K562 (cell line): Measurements from ENCODE around the gene BGN. TPM values are rescaled to one million over a fixed set of nuclear protein-coding genes. Genes with fewer than 3 reads are reported as not detected.

Experiments
- ATAC-seq: fragments of 200-7000 bp; cut with Tn5 transposase; 3 replicates; pipeline ENCODE4 v1.9.1; 2020; ENCODE audit warnings: moderate library complexity
- BruUV-seq: library from RNA; stranded (reverse); fragments of 400-500 nt; replicated peaks from 2 replicates; lab custom pipeline; 2021; lab: Mats Ljungman, UMichigan
- CTCF ChIA-PET: fragments of 300-600 bp; formaldehyde crosslinking; extraction: SDS; loops from one replicate; lab custom pipeline; 2021; ENCODE audit warnings: low intra/inter-chr PET ratio; lab: Yijun Ruan, JAX
- POLR2A ChIA-PET: fragments of 300-600, 350-650 bp; sonication (Branson Sonifier 250); formaldehyde crosslinking; extraction: SDS; loops from one replicate; lab custom pipeline; 2021; ENCODE audit warnings: antibody characterized with exemption, inconsistent platforms; lab: Yijun Ruan, JAX
- DNase-seq, 4 experiments: peaks; one replicate each; pipeline versions ENCODE4 v3.0.0 to v3.0.0-alpha.2; 2011 to 2018; ENCODE audit warnings: low spot score in 3 of 4, mixed read lengths in 3 of 4; ENCODE audit errors: extremely low read depth in 1 of 4
- FAIRE-seq: peaks from 2 replicates; lab custom pipeline; 2011; peaks lifted over from hg19 to GRCh38; lab: Jason Lieb, UNC
- H2AFZ ChIP-seq: 2 replicates; pipeline ENCODE4 v1.6.0; 2011; ENCODE audit warnings: low read depth, low read length, control low read depth, inconsistent platforms
- H3K27ac ChIP-seq: fragments of 200-600 bp; 3 replicates; pipeline ENCODE4 v1.8.0; 2011; ENCODE audit warnings: low read depth, mild to moderate bottlenecking, control low read depth, inconsistent platforms, low read length, moderate library complexity, mixed read lengths; ENCODE audit errors: extremely low read depth
- H3K27me3 ChIP-seq, 2 experiments: fragments of 300-600 bp in 1 of 2; 2 replicates in 1 of 2; 3 replicates in 1 of 2; pipeline versions ENCODE4 v1.6.0 to v1.8.0; 2011; ENCODE audit warnings: inconsistent platforms in 2 of 2, low read length in 2 of 2, mild to moderate bottlenecking in 1 of 2, mixed read lengths in 1 of 2, moderate library complexity in 1 of 2; ENCODE audit not compliant: control insufficient read depth in 2 of 2, insufficient read depth in 2 of 2
- H3K36me3 ChIP-seq: fragments of 300-600 bp; 3 replicates; pipeline ENCODE4 v1.8.0; 2011; ENCODE audit warnings: mild to moderate bottlenecking, low read length, inconsistent platforms; ENCODE audit not compliant: control insufficient read depth, insufficient read depth
- H3K4me1 ChIP-seq, 2 experiments: fragments of 200-600 bp in 1 of 2; replicated peaks in 1 of 2; 2 replicates in 1 of 2; 3 replicates in 1 of 2; pipeline versions ENCODE4 v1.5.1 to v1.8.0; 2011; ENCODE audit warnings: inconsistent platforms in 2 of 2, low read length in 2 of 2, mild to moderate bottlenecking in 1 of 2, mixed read lengths in 1 of 2, moderate library complexity in 1 of 2; ENCODE audit not compliant: control insufficient read depth in 2 of 2, insufficient read depth in 2 of 2
- H3K4me2 ChIP-seq: 2 replicates; pipeline ENCODE4 v1.6.1; 2011; ENCODE audit warnings: low read length, control low read depth, inconsistent platforms, mixed read lengths; ENCODE audit not compliant: insufficient read depth
- H3K4me3 ChIP-seq: fragments of 200-600 bp; sonication (generic), shearing (Covaris generic); 2 replicates; pipeline ENCODE4 v1.5.1; 2016; ENCODE audit warnings: control low read depth, inconsistent platforms
- H3K79me2 ChIP-seq: fragments of 200-600 bp; 3 replicates; pipeline ENCODE4 v1.8.0; 2011; ENCODE audit warnings: low read length, inconsistent platforms; ENCODE audit not compliant: control insufficient read depth, insufficient read depth
- H3K9ac ChIP-seq, 2 experiments: 2 replicates each; pipeline versions ENCODE4 v1.6.0 to v1.6.1; 2011; ENCODE audit warnings: low read depth in 2 of 2, low read length in 2 of 2, control low read depth in 1 of 2, inconsistent platforms in 1 of 2, mild to moderate bottlenecking in 1 of 2, mixed read lengths in 1 of 2; ENCODE audit not compliant: insufficient read depth in 1 of 2
- H3K9me1 ChIP-seq: one replicate; pipeline ENCODE4 v1.6.0; 2011; ENCODE audit warnings: inconsistent platforms, mild to moderate bottlenecking, low read length, moderate library complexity; ENCODE audit not compliant: control insufficient read depth, insufficient read depth
- H3K9me3 ChIP-seq: replicated peaks from 2 replicates; pipeline ENCODE4 v1.5.1; 2011; ENCODE audit warnings: low read depth, low read length, inconsistent platforms; ENCODE audit not compliant: control insufficient read depth, insufficient read depth
- H4K20me1 ChIP-seq: replicated peaks from 2 replicates; pipeline ENCODE4 v1.6.1; 2011; ENCODE audit warnings: low read length, inconsistent platforms, mixed read lengths; ENCODE audit not compliant: control insufficient read depth, insufficient read depth
- HDAC3 ChIP-seq: fragments of 450-650 bp; IDR thresholded peaks from 2 replicates; pipeline ENCODE4 v1.6.1; 2018; ENCODE audit warnings: borderline replicate concordance, mild to moderate bottlenecking, moderate library complexity; ENCODE audit not compliant: partially characterized antibody
- IFI16 ChIP-seq: fragments of 250-450 bp; sonication (Bioruptor Pico); IDR thresholded peaks from 2 replicates; pipeline ENCODE4 v2.1.2; 2022; ENCODE audit warnings: mild to moderate bottlenecking, inconsistent platforms
- NBN ChIP-seq: fragments of 450-650 bp; IDR thresholded peaks from 2 replicates; pipeline ENCODE4 v1.6.1; 2016; ENCODE audit warnings: low read depth, mild to moderate bottlenecking
- NFE2L1 ChIP-seq: fragments of 450-650 bp; IDR thresholded peaks from 2 replicates; pipeline ENCODE4 v1.6.1; 2016; ENCODE audit warnings: missing genetic modification characterization, low read depth, mild to moderate bottlenecking, missing compliant biosample characterization, moderate library complexity, borderline replicate concordance
- NFIC ChIP-seq: fragments of 450-650 bp; IDR thresholded peaks from 2 replicates; pipeline ENCODE4 v1.6.1; 2017; ENCODE audit warnings: mild to moderate bottlenecking, inconsistent platforms
- NONO ChIP-seq, 2 experiments: fragments of 200-400 bp in 1 of 2; fragments of 450-650 bp in 1 of 2; formaldehyde crosslinking in 1 of 2; IDR thresholded peaks; 2 replicates each; pipeline ENCODE4 v1.6.1; 2017; ENCODE audit warnings: low read depth in 2 of 2, mild to moderate bottlenecking in 2 of 2, moderate library complexity in 2 of 2, low read length in 1 of 2
- PHF20 ChIP-seq: fragments of 450-650 bp; IDR thresholded peaks from 2 replicates; pipeline ENCODE4 v1.6.1; 2018; ENCODE audit not compliant: partially characterized antibody
- ZBTB8A ChIP-seq: fragments of 450-650 bp; IDR thresholded peaks from 2 replicates; pipeline ENCODE4 v1.6.1; 2018; ENCODE audit warnings: mild to moderate bottlenecking, moderate library complexity; ENCODE audit not compliant: partially characterized antibody
- ZNF143 ChIP-seq: sonication (generic); formaldehyde crosslinking; IDR thresholded peaks from 2 replicates; pipeline ENCODE4 v1.9.0; 2022; ENCODE audit warnings: mild to moderate bottlenecking, missing genetic modification reagents
- ZNF551 ChIP-seq: fragments of 250-450 bp; sonication (Bioruptor Pico); IDR thresholded peaks from 2 replicates; pipeline ENCODE4 v1.5.0; 2021; ENCODE audit warnings: mild to moderate bottlenecking, moderate library complexity
- WGBS: fragments of 100-300 bp; shearing (Covaris generic); methylation state at CpG from one replicate; pipeline ENCODE4 v1.1.6; 2016; ENCODE audit warnings: low coverage, mixed read lengths; ENCODE audit not compliant: insufficient coverage; ENCODE audit errors: missing lambda C conversion rate; 5-methylcytosine and 5-hydroxymethylcytosine counted together
- in situ Hi-C: fragments of 300-500 bp; cut with MboI; formaldehyde crosslinking; loops from 4 replicates; pipeline ENCODE4 v1.15.0; 2018; ENCODE audit warnings: inconsistent platforms, mixed read lengths
- intact Hi-C: fragments of 100-400 bp; cut with micrococcal nuclease; formaldehyde crosslinking; loops from 2 replicates; pipeline ENCODE4 v1.14.2; 2022
- polyA plus RNA-seq, 8 experiments: library from polyadenylated mRNA; depleted of rRNA in 4 of 8; stranded (reverse) in 5 of 8; unstranded in 3 of 8; fragments of >200 nt; fragmentation: Nextera tagmentation in 2 of 8; fragmentation: Illumina TruSeq in 1 of 8; extraction: Ambion mirVana in 2 of 8; extraction: Trizol in 1 of 8; gene quantifications; 2 replicates each; pipeline versions ENCODE4 v1.2.1 to v1.2.3, GENCODE V29; 2011 to 2014; ENCODE audit warnings: inconsistent platforms in 1 of 8, missing spikeins in 1 of 8
- total RNA-seq, 7 experiments: library from RNA; depleted of rRNA in 6 of 7; stranded (reverse); fragments of >200 nt in 6 of 7; fragmentation: Illumina TruSeq in 2 of 7; extraction: Trizol in 2 of 7; gene quantifications; 2 replicates each; pipeline versions ENCODE4 v1.2.1 to v1.2.3, GENCODE V29; 2011 to 2021; ENCODE audit warnings: low replicate concordance in 1 of 7
- TF ChIP-seq, protein P1 (sequence below), 2 experiments: fragments of 450-650 bp; formaldehyde crosslinking in 1 of 2; IDR thresholded peaks; 2 replicates each; pipeline versions ENCODE4 v1.4.0 to v1.6.1; 2014 to 2020; ENCODE audit warnings: mild to moderate bottlenecking in 2 of 2, borderline replicate concordance in 1 of 2, low read depth in 1 of 2
- TF ChIP-seq, protein P2 (sequence below), 2 experiments: IDR thresholded peaks; 2 replicates each; pipeline ENCODE4 v1.6.1; 2011; ENCODE audit warnings: borderline replicate concordance in 1 of 2, control low read depth in 1 of 2, low read depth in 1 of 2, low read length in 1 of 2, mild to moderate bottlenecking in 1 of 2, mixed read lengths in 1 of 2, moderate library complexity in 1 of 2; ENCODE audit not compliant: insufficient read depth in 1 of 2, insufficient read length in 1 of 2, poor library complexity in 1 of 2, severe bottlenecking in 1 of 2; ENCODE audit errors: extremely low read depth in 1 of 2

The BGN gene
- total and polyA plus RNA-seq, 9 of the 15 experiments (the other 6 are each of a cell fraction or from before 2014, with no cell fraction given) = 0.11 TPM; not detected in 8

DNA sequence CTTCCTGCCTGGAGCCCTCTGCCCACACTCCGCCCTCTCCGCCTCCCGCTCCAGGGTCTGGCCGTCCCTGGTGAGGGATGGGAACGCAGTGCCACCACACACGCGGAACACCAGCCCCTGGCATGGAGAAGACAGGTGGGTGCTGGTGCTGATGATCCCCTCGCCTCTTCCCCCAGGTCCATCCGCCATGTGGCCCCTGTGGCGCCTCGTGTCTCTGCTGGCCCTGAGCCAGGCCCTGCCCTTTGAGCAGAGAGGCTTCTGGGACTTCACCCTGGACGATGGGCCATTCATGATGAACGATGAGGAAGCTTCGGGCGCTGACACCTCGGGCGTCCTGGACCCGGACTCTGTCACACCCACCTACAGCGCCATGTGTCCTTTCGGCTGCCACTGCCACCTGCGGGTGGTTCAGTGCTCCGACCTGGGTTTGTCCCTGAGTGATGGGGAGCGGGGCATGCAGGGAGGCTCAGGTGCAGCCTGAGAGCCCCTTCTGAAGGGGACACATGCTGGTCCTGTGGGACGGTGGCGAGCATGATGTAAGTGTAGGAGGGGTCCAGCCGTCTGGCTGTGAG, 9.8 kb downstream of the BGN start:
- Histone ChIP-seq H3K4me3 (no peak overlapping the region), H4K20me1 (no peaks in the 10 kb centered on the region), H3K4me1 (peaks cover 0 to 33% of the 10 kb centered on the region in 2 experiments; a peak in 3 of 5 replicates), H3K4me2 (no peak overlapping the region), H3K9me1 (no peaks in the 10 kb centered on the region), H3K27ac (no peak overlapping the region), H3K9me3 (no peaks in the 10 kb centered on the region), H3K79me2 (no peaks in the 10 kb centered on the region), H3K27me3 (peaks cover 0 to 20% of the 10 kb centered on the region in 2 experiments; a peak in 2 of 5 replicates), H2AFZ (0 out of 2 replicates have a peak overlapping the region, but pooled peaks have one; percentile 32), H3K9ac (peak overlapping the region in 1 of 2 experiments; percentile 74; a peak in 2 of 4 replicates), H3K36me3 (no peaks in the 10 kb centered on the region)
- FAIRE-seq (no peak), ATAC-seq (no peak), DNase-seq (peak in 3 of 4 experiments; percentile 11 to 29 (median 23))
- intact Hi-C loops (loop anchor here (5.0 kb wide), 1 partner anchor 32 kb away; the partner anchor contains the start of gene HAUS7), in situ Hi-C loops (no loop called here)
- POLR2A ChIA-PET = no interaction called here
- 47% methylated on average over 9 of the region's 26 CpGs for WGBS
- no TSS peak for BruUV-seq
- CTCF ChIA-PET = no interaction called here
- TF ChIP-seq NBN (no peak), ZNF551 (CRISPR knock-in tag) (no peak), NONO (IDR thresholded peaks at IDR 0.05; ENCODE audit: low read depth in 2 of 2, low read length in 1 of 2) (no peak), HDAC3 (no peak), ZNF143 (CRISPR knock-in tag) (peak; percentile 44; the same call in 1 of the 2 replicates), NFIC (peak; percentile 89), ZBTB8A (no peak), NFE2L1 (no peak), IFI16 (CRISPR knock-in tag) (no peak), PHF20 (no peak)
- TF ChIP-seq, protein P1, sequence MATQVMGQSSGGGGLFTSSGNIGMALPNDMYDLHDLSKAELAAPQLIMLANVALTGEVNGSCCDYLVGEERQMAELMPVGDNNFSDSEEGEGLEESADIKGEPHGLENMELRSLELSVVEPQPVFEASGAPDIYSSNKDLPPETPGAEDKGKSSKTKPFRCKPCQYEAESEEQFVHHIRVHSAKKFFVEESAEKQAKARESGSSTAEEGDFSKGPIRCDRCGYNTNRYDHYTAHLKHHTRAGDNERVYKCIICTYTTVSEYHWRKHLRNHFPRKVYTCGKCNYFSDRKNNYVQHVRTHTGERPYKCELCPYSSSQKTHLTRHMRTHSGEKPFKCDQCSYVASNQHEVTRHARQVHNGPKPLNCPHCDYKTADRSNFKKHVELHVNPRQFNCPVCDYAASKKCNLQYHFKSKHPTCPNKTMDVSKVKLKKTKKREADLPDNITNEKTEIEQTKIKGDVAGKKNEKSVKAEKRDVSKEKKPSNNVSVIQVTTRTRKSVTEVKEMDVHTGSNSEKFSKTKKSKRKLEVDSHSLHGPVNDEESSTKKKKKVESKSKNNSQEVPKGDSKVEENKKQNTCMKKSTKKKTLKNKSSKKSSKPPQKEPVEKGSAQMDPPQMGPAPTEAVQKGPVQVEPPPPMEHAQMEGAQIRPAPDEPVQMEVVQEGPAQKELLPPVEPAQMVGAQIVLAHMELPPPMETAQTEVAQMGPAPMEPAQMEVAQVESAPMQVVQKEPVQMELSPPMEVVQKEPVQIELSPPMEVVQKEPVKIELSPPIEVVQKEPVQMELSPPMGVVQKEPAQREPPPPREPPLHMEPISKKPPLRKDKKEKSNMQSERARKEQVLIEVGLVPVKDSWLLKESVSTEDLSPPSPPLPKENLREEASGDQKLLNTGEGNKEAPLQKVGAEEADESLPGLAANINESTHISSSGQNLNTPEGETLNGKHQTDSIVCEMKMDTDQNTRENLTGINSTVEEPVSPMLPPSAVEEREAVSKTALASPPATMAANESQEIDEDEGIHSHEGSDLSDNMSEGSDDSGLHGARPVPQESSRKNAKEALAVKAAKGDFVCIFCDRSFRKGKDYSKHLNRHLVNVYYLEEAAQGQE (IDR thresholded peaks at IDR 0.05; ENCODE audit: borderline replicate concordance) = no peak
- TF ChIP-seq, protein P1 (CRISPR knock-in tag; IDR thresholded peaks at IDR 0.05; ENCODE audit: low read depth) = no peak
- TF ChIP-seq, protein P2, sequence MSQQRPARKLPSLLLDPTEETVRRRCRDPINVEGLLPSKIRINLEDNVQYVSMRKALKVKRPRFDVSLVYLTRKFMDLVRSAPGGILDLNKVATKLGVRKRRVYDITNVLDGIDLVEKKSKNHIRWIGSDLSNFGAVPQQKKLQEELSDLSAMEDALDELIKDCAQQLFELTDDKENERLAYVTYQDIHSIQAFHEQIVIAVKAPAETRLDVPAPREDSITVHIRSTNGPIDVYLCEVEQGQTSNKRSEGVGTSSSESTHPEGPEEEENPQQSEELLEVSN (IDR thresholded peaks at IDR 0.05; ENCODE audit: borderline replicate concordance in 1 of 2, extremely low read depth in 1 of 2, insufficient read depth in 1 of 2, insufficient read length in 1 of 2, low read depth in 1 of 2, low read length in 1 of 2, poor library complexity in 1 of 2, severe bottlenecking in 1 of 2) = peak; percentile 23 to 26
